KOPT-K1 (cell line): Measurements from ENCODE around the gene PUS1.

Experiments used
- H3K27ac ChIP-seq: fragments of 200-600 bp; sonication (generic); 2 replicates; pipeline ENCODE4 v1.5.1; 2016; ENCODE audit warnings: antibody characterized with exemption, mild to moderate bottlenecking, low read depth, low read length; ENCODE audit not compliant: poor library complexity, severe bottlenecking
- H3K36me3 ChIP-seq: fragments of 200-600 bp; sonication (generic); 2 replicates; pipeline ENCODE4 v1.5.1; 2017; ENCODE audit warnings: antibody characterized with exemption, mild to moderate bottlenecking, low read length, moderate library complexity; ENCODE audit not compliant: insufficient read depth
- H3K9me3 ChIP-seq: fragments of 200-600 bp; sonication (generic); 2 replicates; pipeline ENCODE4 v1.5.1; 2017; ENCODE audit warnings: antibody characterized with exemption, low read length, mild to moderate bottlenecking; ENCODE audit not compliant: insufficient read depth, poor library complexity, severe bottlenecking

PUS1 gene

GRCh38 chr12:131909752-131910219 is 19.3 kb upstream of the PUS1 start:
- Histone ChIP-seq H3K27ac (no peak overlapping the region), H3K9me3 (no peaks in the 10 kb centered on the region), H3K36me3 (peaks cover 76% of the 10 kb centered on the region)

- Histone ChIP-seq H3K27ac (no peak overlapping the region), H3K9me3 (no peaks in the 10 kb centered on the region), H3K36me3 (peaks cover 83% of the 10 kb centered on the region)
Measured at GRCh38 chr12:131910302-131911027, 18.6 kb upstream of the PUS1 start.

DNA sequence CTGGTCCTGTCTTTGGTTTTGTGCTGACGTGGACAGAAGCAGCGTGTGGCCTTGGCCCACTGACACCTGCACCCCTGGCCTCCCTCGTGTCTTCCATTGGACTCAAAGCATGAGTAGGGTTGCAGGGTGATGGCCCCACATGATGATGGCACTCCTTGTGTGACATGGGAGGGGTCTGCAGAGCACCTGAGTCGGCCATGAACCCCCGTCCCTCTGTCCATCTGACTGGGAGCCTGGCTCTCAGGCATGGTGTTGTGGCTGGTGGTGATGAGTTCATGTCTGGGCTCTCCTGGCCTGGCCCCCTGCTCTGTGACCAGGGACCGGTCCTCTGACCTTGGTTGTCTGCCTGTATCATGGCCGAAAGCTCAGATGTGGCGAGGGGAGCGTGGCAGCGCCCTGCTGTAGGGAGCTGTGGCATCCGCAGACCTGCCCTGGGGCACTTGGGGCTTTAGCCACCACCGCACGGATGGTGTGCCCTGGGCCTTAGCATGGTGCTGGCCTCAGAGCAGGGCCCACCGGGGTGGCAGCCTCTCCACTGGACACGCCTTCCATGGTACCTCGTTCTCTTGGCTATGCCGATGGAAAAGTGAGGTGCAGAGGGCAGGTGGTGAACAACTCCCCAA is 17.9 kb upstream of the PUS1 start:
- Histone ChIP-seq H3K36me3 (peaks cover 90% of the 10 kb centered on the region), H3K9me3 (no peaks in the 10 kb centered on the region), H3K27ac (no peak overlapping the region)

- H3K36me3 ChIP-seq: peaks cover 91% of the 10 kb centered on the region
- no peak overlapping the region for H3K27ac ChIP-seq
- H3K9me3 ChIP-seq: no peaks in the 10 kb centered on the region
Measured at GRCh38 chr12:131911851-131912477, 17.1 kb upstream of the PUS1 start.

DNA sequence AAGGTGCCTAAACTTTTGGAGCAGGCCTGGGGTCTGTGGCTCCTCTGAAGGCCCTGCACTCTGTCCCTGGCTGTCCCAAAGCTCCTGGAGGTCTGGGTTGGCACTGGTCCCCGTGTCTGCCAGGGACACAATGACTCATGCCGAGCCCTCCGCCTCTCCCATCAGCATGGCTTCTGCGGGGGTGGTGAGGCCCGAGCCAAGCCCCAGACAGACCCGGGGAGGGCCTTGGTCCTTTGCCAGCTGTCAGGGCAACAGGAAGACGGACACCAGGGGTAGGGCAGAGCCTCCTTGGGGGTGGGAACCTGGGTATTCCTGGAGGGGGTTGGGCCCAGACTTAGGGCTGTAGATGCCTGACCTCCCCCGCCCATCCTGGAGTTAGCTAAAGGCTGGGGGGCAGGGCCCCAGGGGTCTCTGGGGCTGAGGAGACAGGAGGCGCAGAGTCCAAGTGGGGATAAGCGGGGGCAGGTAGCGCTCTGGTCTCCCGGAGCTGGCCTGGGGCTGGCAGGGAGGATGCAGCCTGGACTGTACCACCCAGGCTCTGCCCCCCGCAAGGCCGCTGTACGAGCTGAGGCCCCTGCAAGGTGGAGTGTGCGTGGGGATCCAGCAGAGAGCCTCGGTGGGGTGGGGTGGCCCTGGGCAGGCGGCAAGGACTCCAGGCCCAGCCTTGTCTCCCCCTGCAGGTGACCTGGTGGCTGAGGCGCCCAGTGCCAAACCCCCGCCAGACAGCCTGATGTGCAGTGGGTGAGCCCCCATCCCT is 16.4 kb upstream of the PUS1 start:
- Histone ChIP-seq H3K9me3 (no peaks in the 10 kb centered on the region), H3K36me3 (peaks cover 90% of the 10 kb centered on the region), H3K27ac (no peak overlapping the region)

DNA sequence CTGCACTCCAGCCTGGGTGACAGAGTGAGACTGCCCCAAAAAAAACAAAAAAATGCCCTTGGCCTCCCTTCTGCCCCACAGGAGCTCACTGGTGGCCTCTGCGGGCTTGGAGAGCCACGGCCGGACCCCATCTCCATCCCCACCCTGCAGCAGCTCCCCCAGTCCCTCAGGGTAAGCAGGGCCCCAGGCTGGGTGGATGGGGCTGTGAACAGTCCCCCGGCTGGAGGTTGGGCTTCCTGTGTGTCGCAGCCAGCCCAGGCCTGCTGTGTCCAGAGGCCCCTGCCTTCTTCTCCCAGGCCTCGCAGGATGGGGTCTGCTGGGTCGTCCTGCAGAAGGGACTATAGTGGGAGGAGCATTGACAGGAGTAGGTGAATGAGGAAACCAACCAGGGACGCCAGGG is 15.4 kb upstream of the PUS1 start:
- H3K36me3 ChIP-seq: peaks cover 96% of the 10 kb centered on the region

GRCh38 chr12:131914179-131914702 is 14.8 kb upstream of the PUS1 start:
- Histone ChIP-seq H3K27ac (no peak overlapping the region), H3K36me3 (peaks cover 96% of the 10 kb centered on the region), H3K9me3 (no peaks in the 10 kb centered on the region)

More for the DNA sequence above, 15.4 kb upstream of the PUS1 start:
- Histone ChIP-seq H3K27ac (no peak overlapping the region), H3K9me3 (no peaks in the 10 kb centered on the region)

- Histone ChIP-seq H3K27ac (no peak overlapping the region), H3K36me3 (peaks cover 96% of the 10 kb centered on the region), H3K9me3 (no peaks in the 10 kb centered on the region)
Measured at GRCh38 chr12:131915000-131915689, 13.9 kb upstream of the PUS1 start.

DNA sequence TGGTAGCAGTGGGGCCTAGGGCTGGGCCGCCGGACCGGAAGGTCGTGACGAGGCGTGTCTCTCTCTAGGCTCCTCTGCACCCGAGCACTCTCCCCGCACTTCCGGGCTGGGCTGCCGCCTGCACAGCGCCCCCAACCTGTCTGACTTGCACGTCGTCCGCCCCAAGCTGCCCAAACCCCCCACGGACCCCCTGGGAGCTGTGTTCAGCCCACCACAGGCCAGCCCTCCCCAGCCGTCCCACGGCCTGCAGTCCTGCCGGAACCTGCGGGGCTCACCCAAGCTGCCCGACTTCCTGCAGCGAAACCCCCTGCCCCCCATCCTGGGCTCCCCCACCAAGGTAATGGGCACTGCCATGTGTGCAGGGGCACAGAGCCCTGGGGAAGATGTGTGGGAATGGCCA is 13.3 kb upstream of the PUS1 start:
- no peaks in the 10 kb centered on the region for H3K9me3 ChIP-seq
- peaks cover 96% of the 10 kb centered on the region for H3K36me3 ChIP-seq
- H3K27ac ChIP-seq: no peak overlapping the region

DNA sequence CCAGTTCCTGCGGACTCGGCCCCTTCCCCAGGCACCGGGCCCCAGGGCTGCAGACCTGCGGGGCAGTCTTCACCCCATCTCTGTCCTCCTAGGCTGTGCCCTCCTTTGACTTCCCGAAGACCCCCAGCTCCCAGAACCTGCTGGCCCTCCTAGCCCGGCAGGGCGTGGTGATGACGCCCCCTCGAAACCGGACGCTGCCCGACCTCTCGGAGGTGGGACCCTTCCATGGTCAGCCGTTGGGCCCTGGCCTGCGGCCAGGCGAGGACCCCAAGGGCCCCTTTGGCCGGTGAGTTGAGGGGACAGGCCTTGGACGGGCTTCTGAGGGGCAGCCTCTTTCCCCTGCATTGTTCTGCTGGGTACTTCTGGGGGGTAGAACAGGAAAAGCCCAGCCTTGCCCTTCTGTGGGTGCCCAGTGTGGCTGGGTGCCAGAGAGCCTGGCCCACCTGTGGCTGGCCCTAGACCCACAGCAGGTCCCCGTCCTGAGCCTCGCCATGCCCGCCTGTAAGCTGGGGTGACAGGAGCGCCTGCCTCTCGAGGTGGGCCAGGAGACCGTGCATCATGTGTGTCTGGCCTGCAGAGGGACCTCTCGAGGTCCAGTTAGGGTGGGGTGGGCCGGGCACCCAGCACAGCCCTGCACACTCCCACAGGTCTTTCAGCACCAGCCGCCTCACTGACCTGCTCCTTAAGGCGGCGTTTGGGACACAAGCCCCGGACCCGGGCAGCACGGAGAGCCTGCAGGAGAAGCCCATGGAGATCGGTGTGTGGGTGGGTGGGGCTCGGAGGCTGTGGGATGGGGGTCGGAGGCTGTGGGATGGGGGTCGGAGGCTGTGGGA is 12.6 kb upstream of the PUS1 start:
- no peaks in the 10 kb centered on the region for H3K9me3 ChIP-seq
- peaks cover 96% of the 10 kb centered on the region for H3K36me3 ChIP-seq

DNA sequence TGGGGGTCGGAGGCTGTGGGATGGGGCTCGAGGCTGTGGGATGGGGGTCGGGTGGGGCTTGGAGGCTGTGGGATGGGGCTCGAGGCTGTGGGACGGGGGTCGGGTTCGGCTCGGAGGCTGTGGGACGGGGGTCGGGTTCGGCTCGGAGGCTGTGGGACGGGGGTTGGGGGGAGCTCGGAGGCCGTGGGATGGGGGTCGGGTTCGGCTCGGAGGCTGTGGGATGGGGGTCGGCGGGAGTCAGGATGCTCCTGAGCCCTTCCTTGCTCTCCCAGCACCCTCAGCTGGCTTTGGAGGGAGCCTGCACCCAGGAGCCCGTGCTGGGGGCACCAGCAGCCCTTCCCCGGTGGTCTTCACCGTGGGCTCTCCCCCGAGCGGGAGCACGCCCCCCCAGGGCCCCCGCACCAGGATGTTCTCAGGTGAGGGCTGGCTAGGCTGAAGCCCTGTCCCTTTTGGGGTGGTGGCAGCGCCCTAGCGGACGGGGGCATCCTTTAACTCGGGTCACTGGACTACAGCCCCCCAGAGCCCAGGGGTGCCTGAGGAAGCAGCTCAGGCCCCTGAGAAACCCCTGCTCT is 11.9 kb upstream of the PUS1 start:
- Histone ChIP-seq H3K27ac (no peak overlapping the region), H3K9me3 (no peaks in the 10 kb centered on the region), H3K36me3 (peaks cover 96% of the 10 kb centered on the region)

More for the DNA sequence above, 12.6 kb upstream of the PUS1 start:
- no peak overlapping the region for H3K27ac ChIP-seq

- peaks cover 96% of the 10 kb centered on the region for H3K36me3 ChIP-seq
- no peak overlapping the region for H3K27ac ChIP-seq
Measured at GRCh38 chr12:131917711-131918306, 11.3 kb upstream of the PUS1 start.

DNA sequence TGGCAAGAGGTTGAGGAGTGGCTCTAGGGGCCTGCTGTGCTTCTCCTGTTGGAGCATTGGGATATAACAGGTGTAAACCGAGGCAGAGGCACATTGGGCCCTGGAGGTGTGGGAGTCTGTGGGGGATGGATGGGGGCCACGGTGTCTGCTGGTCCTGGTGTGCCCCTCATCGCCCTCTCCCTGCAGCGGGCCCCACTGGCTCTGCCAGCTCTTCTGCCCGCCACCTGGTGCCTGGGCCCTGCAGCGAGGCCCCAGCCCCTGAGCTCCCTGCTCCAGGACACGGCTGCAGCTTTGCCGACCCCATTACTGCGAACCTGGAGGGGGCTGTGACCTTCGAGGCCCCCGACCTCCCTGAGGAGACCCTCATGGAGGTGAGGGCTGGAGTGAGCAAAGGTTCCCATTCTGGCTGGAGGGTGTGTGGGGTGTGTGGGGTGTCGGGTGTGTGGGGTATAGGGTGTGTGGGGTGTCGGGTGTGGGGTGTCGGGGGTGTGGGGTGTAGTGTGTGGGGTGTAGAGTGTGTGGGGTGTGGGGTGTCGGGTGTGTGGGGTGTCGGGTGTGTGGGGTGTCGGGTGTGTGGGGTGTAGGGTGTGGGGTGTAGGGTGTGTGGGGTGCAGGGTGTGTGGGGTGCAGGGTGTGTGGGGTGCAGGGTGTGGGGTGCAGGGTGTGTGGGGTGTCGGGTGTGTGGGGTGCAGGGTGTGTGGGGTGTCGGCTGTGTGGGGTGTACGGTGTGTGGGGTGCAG is 10.6 kb upstream of the PUS1 start:
- H3K9me3 ChIP-seq: no peaks in the 10 kb centered on the region
- peaks cover 92% of the 10 kb centered on the region for H3K36me3 ChIP-seq
- H3K27ac ChIP-seq: no peak overlapping the region

More at GRCh38 chr12:131917711-131918306, 11.3 kb upstream of the PUS1 start:
- no peaks in the 10 kb centered on the region for H3K9me3 ChIP-seq
